Panc1 (cell line): ENCODE data around the gene NCOR2. TPM values are rescaled to one million over a fixed set of nuclear protein-coding genes. Genes with fewer than 3 reads are reported as not detected.

ENCODE experiments used
- ATAC-seq: fragments of 200-7000 bp; cut with Tn5 transposase; 2 replicates; pipeline ENCODE4 v1.9.1; 2020; ENCODE audit warnings: mild to moderate bottlenecking, moderate library complexity
- BruUV-seq: library from RNA; stranded (reverse); fragments of 400-500 nt; replicated peaks from 2 replicates; lab custom pipeline; 2021; lab: Mats Ljungman, UMichigan
- CTCF ChIA-PET: fragments of 300-600 bp; sonication (Branson Sonifier 250); formaldehyde crosslinking; loops from one replicate; lab custom pipeline; 2022; ENCODE audit warnings: antibody characterized with exemption; lab: Charles Lee
- POLR2A ChIA-PET: fragments of 300-600 bp; sonication (Branson Sonifier 250); formaldehyde crosslinking; loops from one replicate; lab custom pipeline; 2022; ENCODE audit warnings: antibody characterized with exemption; lab: Charles Lee
- DNase-seq: peaks from one replicate; pipeline ENCODE4 v3.0.0-alpha.2; 2010; ENCODE audit warnings: low read depth, low spot score
- H3K27ac ChIP-seq: 2 replicates; pipeline ENCODE4 v1.5.1; 2011; ENCODE audit warnings: mild to moderate bottlenecking, low read length, inconsistent platforms
- H3K27me3 ChIP-seq: fragments of 200-500 bp; sonication (Bioruptor generic); 2 replicates; pipeline ENCODE4 v1.6.0; 2014; ENCODE audit warnings: low read length, inconsistent platforms; ENCODE audit not compliant: control insufficient read depth, insufficient read depth
- H3K36me3 ChIP-seq: fragments of 200-500 bp; sonication (Bioruptor generic); 2 replicates; pipeline ENCODE4 v1.5.1; 2014; ENCODE audit warnings: inconsistent platforms, mild to moderate bottlenecking, low read length, moderate library complexity; ENCODE audit not compliant: control insufficient read depth, insufficient read depth
- H3K4me1 ChIP-seq: 2 replicates; pipeline ENCODE4 v1.5.1; 2011; ENCODE audit warnings: inconsistent platforms, mild to moderate bottlenecking, low read length, moderate library complexity; ENCODE audit not compliant: control insufficient read depth, insufficient read depth
- H3K4me3 ChIP-seq, 2 experiments: 2 replicates each; pipeline ENCODE4 v1.5.1; 2011 to 2012; ENCODE audit warnings: low read depth in 2 of 2, low read length in 2 of 2, mild to moderate bottlenecking in 2 of 2, inconsistent platforms in 1 of 2, moderate library complexity in 1 of 2
- H3K9me3 ChIP-seq: fragments of 200-500 bp; sonication (Bioruptor generic); 2 replicates; pipeline ENCODE4 v1.5.1; 2014; ENCODE audit warnings: low read depth, mild to moderate bottlenecking, inconsistent platforms, low read length, moderate library complexity; ENCODE audit not compliant: control insufficient read depth, insufficient read depth
- CTCF ChIP-seq: fragments of 450-650 bp; IDR thresholded peaks from 2 replicates; pipeline ENCODE4 v1.5.1; 2017; ENCODE audit warnings: mild to moderate bottlenecking
- POLR2AphosphoS5 ChIP-seq: IDR thresholded peaks from 2 replicates; pipeline ENCODE4 v1.6.1; 2012; ENCODE audit warnings: mild to moderate bottlenecking, low read depth, low read length, moderate library complexity
- REST ChIP-seq, 2 experiments: IDR thresholded peaks; 2 replicates each; pipeline ENCODE4 v1.6.1; 2011 to 2012; ENCODE audit warnings: low read depth in 2 of 2, control low read depth in 1 of 2, low read length in 1 of 2, mild to moderate bottlenecking in 1 of 2, moderate library complexity in 1 of 2; ENCODE audit not compliant: insufficient read depth in 1 of 2
- SIN3A ChIP-seq: IDR thresholded peaks from 2 replicates; pipeline ENCODE4 v1.6.1; 2012; ENCODE audit warnings: low read depth, mild to moderate bottlenecking, low read length, moderate library complexity, borderline replicate concordance; ENCODE audit not compliant: insufficient read depth
- TCF7L2 ChIP-seq: IDR thresholded peaks from 2 replicates; pipeline ENCODE4 v1.6.1; 2011; ENCODE audit warnings: mild to moderate bottlenecking, low read depth, low read length, inconsistent platforms
- in situ Hi-C: cut with HindIII; loops from 2 replicates; pipeline ENCODE4 v1.10.0; 2016; ENCODE audit warnings: low sequenced_read_pairs, low pct_unique_long_range_greater_than_20kb
- intact Hi-C: fragments of 100-400 bp; cut with micrococcal nuclease; formaldehyde crosslinking; loops from one replicate; pipeline ENCODE4 v1.10.0; 2022; ENCODE audit not compliant: unreplicated experiment
- total RNA-seq: library from RNA; stranded (reverse); gene quantifications from one replicate; pipeline ENCODE4 v1.2.1, GENCODE V29; 2021; ENCODE audit not compliant: unreplicated experiment

NCOR2 gene
- total RNA-seq, 1 experiment from 2014 or later: 461 TPM

GRCh38 chr12:124567673-124568373 lies 411 bp upstream of the NCOR2 start:
- no peaks in the 10 kb centered on the region for H3K27me3 ChIP-seq
- ChIA-PET POLR2A (no interaction called here), CTCF (no interaction called here)
- TF ChIP-seq TCF7L2 (no peak), POLR2AphosphoS5 (no peak), SIN3A (0 out of 2 replicates have a peak, but pooled peaks have one; percentile 36)
- H3K36me3 ChIP-seq: no peaks in the 10 kb centered on the region; the same call in 1 of the 2 replicates
- peak overlapping the region; percentile 42 to 53 for H3K4me3 ChIP-seq
- H3K27ac ChIP-seq: peak overlapping the region; percentile 91
- no peaks in the 10 kb centered on the region for H3K9me3 ChIP-seq
- intact Hi-C loops: loop anchor here (5.0 to 10.0 kb wide), 4 partner anchors 114 to 197 kb away; no protein-coding TSS in a partner anchor
- DNase-seq (no peak), ATAC-seq (peak; percentile 83)
- peaks cover 34% of the 10 kb centered on the region for H3K4me1 ChIP-seq
- in situ Hi-C loops: no loop called here
- BruUV-seq: no TSS peak

DNA sequence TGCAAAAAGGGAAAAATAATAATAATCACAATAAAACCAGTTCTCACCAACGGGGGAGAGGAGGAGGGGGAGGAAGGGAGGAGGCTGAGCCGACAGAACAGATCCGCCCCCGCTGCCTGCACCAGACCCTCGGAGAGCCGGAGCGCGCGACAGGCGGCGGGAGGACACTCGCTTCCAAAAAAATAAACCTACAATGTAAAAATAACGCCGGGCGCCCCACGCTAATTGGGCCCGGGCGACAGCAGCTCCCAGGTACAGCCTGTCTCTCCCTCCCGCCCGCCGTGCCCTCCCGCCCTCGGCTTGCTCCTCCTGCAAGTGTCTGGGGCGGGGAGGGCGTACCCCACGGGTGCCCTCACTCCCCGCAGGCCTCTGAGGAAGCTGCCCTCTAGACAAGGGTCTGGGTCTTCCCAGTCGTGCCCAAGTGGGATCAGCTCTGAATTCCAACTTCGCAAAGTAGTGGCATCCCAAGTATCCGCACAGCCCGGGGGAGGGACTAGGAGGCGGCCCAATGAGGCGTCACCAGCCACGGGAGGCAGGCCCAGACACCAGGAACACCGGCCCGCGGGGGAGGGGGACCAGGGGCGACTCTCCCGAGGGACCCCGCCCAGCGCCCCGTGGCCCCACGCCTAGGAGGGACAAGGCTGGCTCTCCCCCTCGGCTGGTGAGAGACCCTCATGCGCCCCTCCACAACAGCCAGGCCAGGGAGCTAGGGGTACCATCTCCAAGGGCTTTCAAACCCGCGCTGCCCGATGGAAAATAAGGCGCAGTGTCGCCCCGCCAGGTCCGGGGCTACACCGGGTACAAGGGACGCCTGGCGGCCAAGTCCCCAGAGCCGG lies 1.0 kb downstream of the NCOR2 start:
- H3K36me3 ChIP-seq: no peaks in the 10 kb centered on the region; the same call in 1 of the 2 replicates
- intact Hi-C loops (loop anchor here (5.0 to 10.0 kb wide), 4 partner anchors 116 to 198 kb away; no protein-coding TSS in a partner anchor), in situ Hi-C loops (no loop called here)
- ChIA-PET POLR2A (interaction anchor here (0.5 kb wide), 1 partner anchor 15 kb away, joined by 4 read pairs; no protein-coding TSS in a partner anchor), CTCF (interaction anchor here (0.6 kb wide), 1 partner anchor 174 kb away, joined by 3 read pairs; no protein-coding TSS in a partner anchor)
- peak overlapping the region; percentile 84 for H3K4me3 ChIP-seq
- peaks cover 47% of the 10 kb centered on the region for H3K4me1 ChIP-seq
- TF ChIP-seq CTCF (no peak), SIN3A (0 out of 2 replicates have a peak, but pooled peaks have one; percentile 73), TCF7L2 (no peak), POLR2AphosphoS5 (peak; percentile 48; the same call in 1 of the 2 replicates)
- BruUV-seq: no TSS peak
- DNase-seq (no peak), ATAC-seq (peak; percentile 84)
- no peaks in the 10 kb centered on the region for H3K9me3 ChIP-seq
- H3K27me3 ChIP-seq: no peaks in the 10 kb centered on the region
- H3K27ac ChIP-seq: peak overlapping the region; percentile 83

GRCh38 chr12:124565656-124566160 lies 1.7 kb downstream of the NCOR2 start:
- H3K4me1 ChIP-seq: peaks cover 54% of the 10 kb centered on the region
- CTCF ChIA-PET: no interaction called here
- TSS peak; percentile 83 for BruUV-seq
- peak overlapping the region; percentile 84 for H3K4me3 ChIP-seq
- no peak for ATAC-seq
- no peak for DNase-seq
- H3K27ac ChIP-seq: peak overlapping the region; percentile 83
- no peaks in the 10 kb centered on the region; the same call in 1 of the 2 replicates for H3K36me3 ChIP-seq
- POLR2A ChIA-PET: interaction anchor here (0.6 kb wide), 1 partner anchor 14 kb away, joined by 3 read pairs; no protein-coding TSS in a partner anchor
- TF ChIP-seq TCF7L2 (no peak), SIN3A (no peak), REST (IDR thresholded peaks at IDR 0.05; ENCODE audit: insufficient read depth in 1 of 2, low read depth in 2 of 2, low read length in 1 of 2) (no peak), POLR2AphosphoS5 (no peak), CTCF (no peak)
- intact Hi-C loops: loop anchor here (5.0 to 10.0 kb wide), 4 partner anchors 117 to 199 kb away; no protein-coding TSS in a partner anchor
- no peaks in the 10 kb centered on the region for H3K27me3 ChIP-seq
- H3K9me3 ChIP-seq: no peaks in the 10 kb centered on the region
- in situ Hi-C loops: no loop called here
